Effector memory CD4-positive, alpha-beta T cell (primary cell): Measurements from ENCODE around the gene NPAS2.

Source experiments
- DNase-seq, 3 donors: peaks; one replicate each; pipeline ENCODE4 v3.0.0-alpha.2; 2020
- H3K27ac ChIP-seq: 2 replicates; pipeline ENCODE4 v1.7.0; 2013; ENCODE audit warnings: mild to moderate bottlenecking, low read length, moderate library complexity; ENCODE audit not compliant: insufficient read depth, poor library complexity, severe bottlenecking
- H3K27me3 ChIP-seq: replicated peaks from 2 replicates; pipeline ENCODE4 v1.7.0; 2013; ENCODE audit warnings: mild to moderate bottlenecking, low read length; ENCODE audit not compliant: insufficient read depth, control insufficient read depth, poor library complexity, severe bottlenecking
- H3K36me3 ChIP-seq: 2 replicates; pipeline ENCODE4 v1.7.0; 2013; ENCODE audit warnings: mild to moderate bottlenecking, low read length, moderate library complexity; ENCODE audit not compliant: control insufficient read depth, insufficient read depth
- H3K4me1 ChIP-seq: 2 replicates; pipeline ENCODE4 v1.7.0; 2013; ENCODE audit warnings: low read length, mild to moderate bottlenecking; ENCODE audit not compliant: control insufficient read depth, insufficient read depth, poor library complexity, severe bottlenecking
- H3K4me3 ChIP-seq: 2 replicates; pipeline ENCODE4 v1.7.0; 2013; ENCODE audit warnings: low read length, low read depth, mild to moderate bottlenecking; ENCODE audit not compliant: insufficient read depth, poor library complexity, severe bottlenecking
- H3K9me3 ChIP-seq: 2 replicates; pipeline ENCODE4 v1.7.0; 2013; ENCODE audit warnings: mild to moderate bottlenecking, low read length, moderate library complexity; ENCODE audit not compliant: control insufficient read depth

NPAS2 gene

DNA sequence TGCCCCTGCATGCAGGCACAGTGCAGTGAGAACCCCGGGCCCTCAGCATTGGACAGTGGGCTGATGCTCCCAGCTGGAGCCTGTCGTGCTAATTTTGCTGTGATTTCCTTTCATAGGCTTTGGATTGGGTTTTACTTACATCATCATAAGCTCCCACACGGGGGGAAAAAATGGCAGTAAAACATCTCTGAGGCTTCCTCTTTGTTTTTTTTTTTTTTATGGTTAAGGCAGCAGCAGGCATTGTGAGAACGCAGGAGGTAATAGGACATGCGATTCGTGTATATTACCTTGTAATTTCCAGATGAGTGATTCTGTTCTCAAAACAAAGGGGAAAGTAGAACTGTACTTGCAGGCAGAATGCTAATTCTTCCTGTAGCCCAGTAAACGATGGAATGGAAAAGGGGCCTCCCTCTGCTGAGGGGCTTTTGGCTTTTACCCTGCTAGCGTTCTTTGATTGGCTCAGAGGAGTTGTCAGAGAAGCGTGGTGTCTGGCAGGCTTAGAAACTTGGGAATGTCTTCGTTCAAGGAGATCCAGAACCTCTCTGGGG is 89.7 kb downstream of the NPAS2 start:
- Histone ChIP-seq H3K9me3 (no peaks in the 10 kb centered on the region), H3K36me3 (no peaks in the 10 kb centered on the region), H3K4me1 (no peaks in the 10 kb centered on the region), H3K27me3 (no peaks in the 10 kb centered on the region), H3K4me3 (no peak overlapping the region), H3K27ac (no peak overlapping the region)
- DNase-seq: no peak

DNA sequence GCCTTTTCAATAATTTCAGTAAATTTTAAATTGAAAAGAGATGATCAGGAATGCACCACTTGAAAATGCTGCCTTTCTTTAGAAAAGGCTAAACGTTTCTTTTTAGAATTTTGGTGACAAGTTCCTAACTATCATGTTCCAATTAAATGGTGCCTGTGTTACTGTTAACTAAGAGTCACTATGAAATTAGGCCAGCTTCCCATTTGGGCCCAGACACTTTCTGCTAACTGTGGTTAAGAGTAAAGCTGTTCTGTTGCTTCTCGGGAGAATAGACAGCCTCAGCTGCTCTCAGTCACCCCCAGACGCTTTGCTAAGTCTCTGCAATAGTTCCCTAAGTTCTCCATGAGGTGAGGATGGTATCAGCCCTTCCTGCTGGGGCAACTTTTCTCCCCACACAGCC is 90.2 kb downstream of the NPAS2 start:
- Histone ChIP-seq H3K27me3 (no peaks in the 10 kb centered on the region), H3K4me3 (no peak overlapping the region), H3K27ac (no peak overlapping the region), H3K36me3 (no peaks in the 10 kb centered on the region), H3K4me1 (no peaks in the 10 kb centered on the region), H3K9me3 (no peaks in the 10 kb centered on the region)
- no peak for DNase-seq

DNA sequence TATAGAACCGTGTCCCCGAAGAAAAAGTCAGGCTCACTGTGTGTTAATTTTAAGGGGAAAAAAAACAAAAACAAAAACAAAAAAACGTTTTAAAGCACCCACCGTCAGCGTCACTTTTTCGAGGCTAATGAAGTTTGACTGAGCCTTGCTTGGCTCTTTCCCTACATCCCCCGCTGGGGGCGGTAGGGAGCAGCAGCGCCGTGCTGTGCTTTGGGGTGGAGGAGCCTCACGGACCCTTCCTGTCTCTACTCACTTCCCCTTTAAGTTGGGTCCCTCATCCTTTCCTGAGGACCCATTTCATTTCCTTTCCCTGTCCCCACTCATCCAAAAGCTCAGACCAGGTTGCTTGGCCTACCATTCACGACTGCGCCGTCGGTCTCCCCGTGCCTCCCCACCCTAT is 99.4 kb downstream of the NPAS2 start:
- Histone ChIP-seq H3K4me1 (no peaks in the 10 kb centered on the region), H3K36me3 (no peaks in the 10 kb centered on the region), H3K27me3 (no peaks in the 10 kb centered on the region), H3K4me3 (no peak overlapping the region), H3K9me3 (no peaks in the 10 kb centered on the region), H3K27ac (no peak overlapping the region)
- DNase-seq: no peak

DNA sequence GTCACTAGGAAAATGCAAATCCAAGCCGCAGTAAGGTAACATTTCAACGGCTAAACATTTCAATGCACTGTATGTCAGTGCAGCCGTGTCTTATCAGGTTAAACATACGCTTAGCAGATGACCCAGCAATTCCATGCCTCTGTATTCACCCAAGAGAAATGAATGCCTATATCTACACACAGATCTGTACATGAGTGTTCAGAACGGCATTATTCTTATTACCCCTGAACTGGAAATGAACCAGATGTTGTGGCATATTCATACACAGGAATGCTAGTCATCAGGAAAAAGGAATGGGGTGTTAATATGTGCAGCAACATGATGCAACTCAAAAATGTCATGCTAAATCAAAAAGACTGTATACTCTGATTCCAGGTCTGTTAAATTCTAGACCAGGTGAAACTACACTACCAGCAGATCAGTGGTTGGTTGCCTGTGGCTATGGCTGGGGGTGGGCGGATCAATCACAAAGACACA is 101.8 kb downstream of the NPAS2 start:
- Histone ChIP-seq H3K36me3 (no peaks in the 10 kb centered on the region), H3K4me3 (no peak overlapping the region), H3K9me3 (no peaks in the 10 kb centered on the region), H3K4me1 (no peaks in the 10 kb centered on the region), H3K27me3 (no peaks in the 10 kb centered on the region), H3K27ac (no peak overlapping the region)
- DNase-seq: no peak

DNA sequence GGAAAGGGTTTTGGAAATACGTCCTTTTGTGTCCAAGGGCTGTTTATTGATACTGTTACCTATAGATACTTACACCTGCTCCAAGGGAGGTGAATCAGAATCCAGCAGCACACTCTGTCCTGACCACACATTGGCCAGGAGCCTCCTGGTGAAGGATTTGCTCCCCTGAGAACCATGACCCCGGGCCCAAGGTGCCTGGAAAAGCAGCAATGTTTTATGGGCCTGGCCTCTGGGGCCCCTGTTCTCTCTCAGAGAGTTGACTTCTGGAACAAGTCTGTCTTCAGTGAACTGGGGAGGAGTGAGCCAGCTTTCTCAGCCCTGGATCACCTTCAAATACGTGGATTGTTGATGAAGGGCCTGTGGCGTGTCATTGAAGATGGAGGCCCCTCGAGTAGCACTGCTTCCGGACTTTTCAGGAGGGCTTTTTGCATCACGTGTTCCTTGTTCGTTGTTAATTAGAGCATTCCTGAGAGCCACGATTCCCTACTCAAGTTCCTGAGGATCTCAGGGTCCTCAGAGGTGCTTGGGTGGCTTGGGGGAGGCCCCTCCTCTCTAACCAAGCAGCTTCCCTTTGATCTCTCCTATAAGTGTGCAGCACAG is 103.6 kb downstream of the NPAS2 start:
- H3K9me3 ChIP-seq: no peaks in the 10 kb centered on the region
- DNase-seq: no peak
- no peaks in the 10 kb centered on the region for H3K4me1 ChIP-seq

DNA sequence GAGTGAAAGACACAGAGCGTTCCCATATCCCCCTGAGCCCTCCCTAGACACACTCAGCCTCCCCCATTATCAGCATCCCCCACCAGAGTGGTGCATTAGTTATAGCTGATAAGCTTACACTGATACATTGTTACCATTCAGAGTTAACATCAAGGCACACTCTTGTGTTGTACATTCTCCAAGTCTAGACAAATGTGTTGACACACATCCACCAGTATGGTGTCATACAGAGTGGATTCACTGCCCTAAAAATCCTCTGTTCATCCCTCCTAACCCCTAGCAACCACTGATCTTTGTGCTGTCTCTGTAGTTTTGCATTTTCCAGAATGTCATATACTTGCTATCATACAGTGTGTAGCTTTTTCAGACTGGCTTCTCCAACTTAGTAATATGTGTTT is 104.2 kb downstream of the NPAS2 start:
- no peaks in the 10 kb centered on the region for H3K36me3 ChIP-seq
- H3K27ac ChIP-seq: peak overlapping the region; percentile 48
- no peaks in the 10 kb centered on the region for H3K9me3 ChIP-seq
- H3K4me1 ChIP-seq: no peaks in the 10 kb centered on the region
- H3K4me3 ChIP-seq: no peak overlapping the region
- no peaks in the 10 kb centered on the region for H3K27me3 ChIP-seq
- DNase-seq: no peak

More for the DNA sequence above, 103.6 kb downstream of the NPAS2 start:
- no peaks in the 10 kb centered on the region for H3K36me3 ChIP-seq
- H3K4me3 ChIP-seq: no peak overlapping the region
- no peaks in the 10 kb centered on the region for H3K27me3 ChIP-seq
- peak overlapping the region; percentile 17 for H3K27ac ChIP-seq

DNA sequence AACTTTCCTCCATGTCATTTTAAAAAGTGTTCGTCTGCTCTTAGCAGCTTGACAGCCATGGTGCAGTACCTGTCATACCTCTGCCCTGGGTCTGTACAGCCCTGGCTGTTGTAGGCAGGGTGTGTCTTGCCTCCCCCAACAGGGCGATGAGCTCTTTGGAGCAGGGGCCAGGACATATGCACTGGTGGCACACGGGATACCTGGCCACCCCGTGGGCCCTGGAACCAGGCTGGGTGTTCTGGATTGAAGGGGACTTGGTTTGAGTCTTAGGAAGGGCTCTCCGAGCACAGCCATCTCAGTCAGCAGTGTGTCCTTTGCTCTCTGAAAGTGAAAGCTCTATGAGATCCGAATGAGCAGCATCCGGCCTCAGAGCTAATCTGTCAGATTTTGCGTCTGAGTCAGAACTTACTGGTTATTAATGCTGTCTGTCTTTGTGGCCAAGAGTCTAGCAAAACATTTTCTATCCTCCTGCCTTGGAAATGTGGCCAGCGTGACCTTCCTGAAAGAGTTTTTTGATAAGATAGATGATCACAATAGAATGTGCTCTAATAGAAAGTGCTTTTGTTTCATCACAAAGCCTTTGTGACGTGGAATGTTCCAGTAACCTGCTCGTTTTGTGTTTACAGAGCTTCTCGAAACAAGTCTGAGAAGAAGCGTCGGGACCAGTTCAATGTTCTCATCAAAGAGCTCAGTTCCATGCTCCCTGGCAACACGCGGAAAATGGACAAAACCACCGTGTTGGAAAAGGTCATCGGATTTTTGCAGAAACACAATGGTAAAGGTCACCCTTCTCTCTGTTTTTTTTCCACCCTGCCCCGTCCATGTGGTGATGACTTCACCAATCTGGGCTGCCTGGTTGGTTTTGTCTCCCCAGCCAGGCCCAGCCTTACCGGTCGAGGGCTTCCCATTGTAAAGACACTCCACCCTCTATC is 104.8 kb downstream of the NPAS2 start:
- DNase-seq: peak in 2 of 3 donors; percentile 4 to 8
- Histone ChIP-seq H3K36me3 (no peaks in the 10 kb centered on the region), H3K27ac (peak overlapping the region; percentile 48), H3K4me3 (no peak overlapping the region), H3K9me3 (no peaks in the 10 kb centered on the region), H3K4me1 (no peaks in the 10 kb centered on the region), H3K27me3 (no peaks in the 10 kb centered on the region)

DNA sequence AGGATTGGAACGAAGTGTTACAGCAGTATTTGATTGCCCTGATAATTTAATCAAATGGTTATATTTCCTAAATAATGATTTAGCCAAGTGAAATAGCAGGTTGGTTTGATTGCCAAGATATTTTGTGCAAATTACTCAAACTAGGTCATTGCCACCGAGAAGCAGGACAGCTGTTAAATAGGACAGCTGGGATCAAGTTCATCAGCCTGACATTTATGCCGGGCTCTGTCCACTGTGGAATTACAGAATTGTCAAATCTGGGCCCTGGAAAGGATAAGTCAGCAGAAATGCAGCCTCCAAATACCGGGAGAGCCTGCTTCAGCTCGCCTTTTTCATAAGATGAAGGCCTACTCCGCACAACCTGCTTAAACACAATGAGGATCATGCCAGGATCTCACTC is 108.3 kb downstream of the NPAS2 start:
- Histone ChIP-seq H3K4me1 (no peaks in the 10 kb centered on the region), H3K36me3 (no peaks in the 10 kb centered on the region), H3K4me3 (no peak overlapping the region), H3K9me3 (no peaks in the 10 kb centered on the region), H3K27ac (no peak overlapping the region), H3K27me3 (no peaks in the 10 kb centered on the region)
- no peak for DNase-seq

DNA sequence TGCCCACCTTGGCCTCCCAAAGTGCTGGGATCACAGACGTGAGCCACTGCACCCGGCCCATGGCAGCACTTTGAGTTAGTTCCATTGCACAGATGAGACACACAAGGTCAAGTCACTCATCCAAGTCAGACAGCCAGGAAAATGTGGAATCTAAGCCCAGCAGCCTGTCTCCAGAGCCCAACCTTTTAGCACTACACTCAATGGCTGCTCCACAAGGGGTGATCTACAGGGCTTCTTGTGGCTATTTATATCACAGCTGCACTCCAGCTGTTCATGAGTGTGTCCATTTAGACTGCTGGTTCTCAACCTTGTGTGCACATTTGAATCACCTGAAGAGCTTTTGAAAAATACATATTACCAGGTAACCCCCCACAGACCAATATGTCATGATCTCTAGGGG is 109.2 kb downstream of the NPAS2 start:
- no peak overlapping the region for H3K4me3 ChIP-seq
- H3K9me3 ChIP-seq: no peaks in the 10 kb centered on the region
- no peak overlapping the region for H3K27ac ChIP-seq
- no peaks in the 10 kb centered on the region for H3K27me3 ChIP-seq
- H3K36me3 ChIP-seq: no peaks in the 10 kb centered on the region
- no peaks in the 10 kb centered on the region for H3K4me1 ChIP-seq
- DNase-seq: no peak
